Activated CD4-positive, alpha-beta memory T cell treated with anti-CD3 and anti-CD28 coated beads for 36 hours (primary cell): ENCODE data around the gene BICC1. TPM values are rescaled to one million over a fixed set of nuclear protein-coding genes. Genes with fewer than 3 reads are reported as not detected.

Source experiments
- CTCF ChIA-PET: fragments of 350-600 bp; sonication (Branson Sonifier 250); formaldehyde crosslinking; loops from one replicate; lab custom pipeline; 2021; ENCODE audit warnings: antibody characterized with exemption, inconsistent platforms; lab: Charles Lee
- POLR2A ChIA-PET: fragments of 350-600 bp; sonication (Branson Sonifier 250); formaldehyde crosslinking; loops from one replicate; lab custom pipeline; 2021; ENCODE audit warnings: antibody characterized with exemption; lab: Charles Lee
- DNase-seq: peaks from one replicate; pipeline ENCODE4 v3.0.0-alpha.2; 2020
- H3K27ac Mint-ChIP-seq: one replicate; pipeline ENCODE4 v1.8.0; 2021; ENCODE audit warnings: mixed read lengths
- H3K27me3 Mint-ChIP-seq: one replicate; pipeline ENCODE4 v1.8.0; 2021; ENCODE audit warnings: mixed read lengths
- H3K36me3 Mint-ChIP-seq: one replicate; pipeline ENCODE4 v1.8.0; 2021; ENCODE audit warnings: mixed read lengths
- H3K4me1 Mint-ChIP-seq: one replicate; pipeline ENCODE4 v1.8.0; 2021; ENCODE audit warnings: low read depth, mixed read lengths
- H3K4me3 Mint-ChIP-seq: one replicate; pipeline ENCODE4 v1.8.0; 2021; ENCODE audit warnings: mild to moderate bottlenecking, mixed read lengths
- H3K9me3 Mint-ChIP-seq: one replicate; pipeline ENCODE4 v1.8.0; 2021; ENCODE audit warnings: mixed read lengths
- intact Hi-C: fragments of 100-400 bp; cut with micrococcal nuclease; formaldehyde crosslinking; loops from one replicate; pipeline ENCODE4 v1.15.1; 2023
- total RNA-seq, 2 experiments: library from RNA; stranded (reverse); gene quantifications; one replicate each; pipeline ENCODE4 v1.2.3, GENCODE V29; 2021

The BICC1 gene
- total RNA-seq, 2 experiments from 2014 or later: not detected

DNA sequence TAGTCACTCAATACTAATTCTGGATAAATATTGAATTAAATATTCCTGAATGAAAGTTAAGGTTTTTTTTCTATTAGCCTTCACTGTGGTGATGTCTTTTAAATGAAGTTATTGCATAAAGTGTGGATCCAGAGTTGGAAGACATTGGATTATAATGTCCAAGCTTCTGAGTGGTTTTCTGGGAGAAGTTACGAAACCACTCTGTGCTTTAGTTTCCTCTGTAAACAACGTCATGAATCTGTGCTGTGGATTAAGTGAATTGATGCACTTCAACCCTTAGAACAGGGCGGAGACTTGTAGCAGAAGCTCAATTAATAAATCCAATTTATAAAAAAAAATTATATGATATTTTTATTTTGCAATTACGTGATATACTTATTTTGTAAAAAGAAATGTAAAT, 271.7 kb downstream of the BICC1 start:
- H3K4me3 Mint-ChIP-seq: no peak overlapping the region
- no peaks in the 10 kb centered on the region for H3K9me3 Mint-ChIP-seq
- no peak overlapping the region for H3K27ac Mint-ChIP-seq
- CTCF ChIA-PET: no interaction called here
- no peaks in the 10 kb centered on the region for H3K36me3 Mint-ChIP-seq
- no peak for DNase-seq
- intact Hi-C loops: loop anchor here (5.0 to 10.0 kb wide), 2 partner anchors 250 to 1023 kb away; no protein-coding TSS in a partner anchor
- POLR2A ChIA-PET: no interaction called here
- H3K4me1 Mint-ChIP-seq: no peaks in the 10 kb centered on the region
- peaks cover 3% of the 10 kb centered on the region for H3K27me3 Mint-ChIP-seq

DNA sequence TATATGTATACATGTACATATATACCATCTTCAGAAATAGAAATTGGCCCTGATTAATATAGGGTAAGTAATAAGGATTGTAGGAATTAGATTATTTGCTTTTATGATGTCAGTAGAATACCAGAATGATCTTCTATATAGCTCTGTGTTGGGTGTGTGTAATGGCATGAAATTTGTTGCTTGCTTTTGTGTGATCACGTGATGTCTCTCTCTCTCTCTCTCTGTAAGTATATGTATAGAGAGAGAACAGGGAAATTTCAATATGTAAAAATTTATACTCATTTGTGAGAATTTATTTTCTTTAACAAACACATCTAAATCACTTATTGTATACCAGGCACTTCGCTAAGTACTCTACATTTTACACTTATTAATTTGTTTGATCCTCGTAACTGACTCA, 272.7 kb downstream of the BICC1 start:
- Mint-ChIP-seq H3K36me3 (no peaks in the 10 kb centered on the region), H3K4me1 (no peaks in the 10 kb centered on the region), H3K9me3 (no peaks in the 10 kb centered on the region), H3K27me3 (peaks cover 3% of the 10 kb centered on the region), H3K27ac (no peak overlapping the region), H3K4me3 (no peak overlapping the region)
- DNase-seq: no peak
- ChIA-PET CTCF (no interaction called here), POLR2A (no interaction called here)
- intact Hi-C loops: loop anchor here (10.0 kb wide), 1 partner anchor 251 kb away; no protein-coding TSS in a partner anchor

DNA sequence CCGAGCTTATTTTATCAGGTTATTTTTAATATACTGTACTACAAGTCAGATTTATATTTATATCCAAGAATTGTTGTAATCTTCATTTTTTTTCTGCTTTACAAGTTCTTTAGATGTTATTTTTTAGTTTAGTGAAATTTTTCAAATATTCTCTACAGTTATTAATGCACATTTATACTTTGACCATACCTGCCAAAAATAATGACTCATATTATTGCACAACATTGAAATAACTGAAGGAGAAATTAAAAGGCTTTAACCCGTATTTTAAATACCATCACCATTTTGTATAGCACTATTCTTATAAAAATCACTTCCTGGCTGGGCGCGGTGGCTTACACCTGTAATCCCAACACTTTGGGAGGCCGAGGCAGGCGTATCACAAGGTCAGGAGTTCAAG, 278.5 kb downstream of the BICC1 start:
- ChIA-PET CTCF (no interaction called here), POLR2A (no interaction called here)
- intact Hi-C loops: no loop called here

DNA sequence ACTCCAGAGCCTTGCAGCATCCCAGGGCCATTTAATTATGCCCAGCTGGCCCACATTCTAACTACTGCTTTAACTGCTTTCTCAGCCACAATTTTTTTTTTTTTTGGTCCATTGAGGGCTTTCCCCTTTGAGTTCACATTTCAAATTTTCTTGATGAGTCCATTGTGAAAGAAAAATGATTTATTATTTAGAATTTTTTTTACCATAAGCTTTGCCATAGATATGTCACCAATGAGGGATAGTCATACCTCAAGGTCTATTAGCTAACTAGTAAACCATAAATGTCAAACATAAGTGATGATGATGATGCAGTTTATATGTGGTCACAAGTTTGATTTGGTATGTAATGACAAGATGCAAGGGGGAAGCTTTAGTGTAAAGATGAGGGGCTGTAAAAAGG, 282.9 kb downstream of the BICC1 start:
- Mint-ChIP-seq H3K27me3 (no peaks in the 10 kb centered on the region), H3K36me3 (no peaks in the 10 kb centered on the region), H3K27ac (no peak overlapping the region), H3K4me1 (no peaks in the 10 kb centered on the region), H3K9me3 (no peaks in the 10 kb centered on the region), H3K4me3 (no peak overlapping the region)
- ChIA-PET POLR2A (no interaction called here), CTCF (interaction anchor here (0.7 kb wide), 1 partner anchor 156 kb away, joined by 4 read pairs; no protein-coding TSS in a partner anchor)
- intact Hi-C loops: no loop called here
- no peak for DNase-seq

More for the DNA sequence above, 278.5 kb downstream of the BICC1 start:
- H3K27ac Mint-ChIP-seq: no peak overlapping the region
- no peak overlapping the region for H3K4me3 Mint-ChIP-seq
- H3K36me3 Mint-ChIP-seq: no peaks in the 10 kb centered on the region
- no peaks in the 10 kb centered on the region for H3K27me3 Mint-ChIP-seq
- DNase-seq: no peak
- no peaks in the 10 kb centered on the region for H3K9me3 Mint-ChIP-seq
- no peaks in the 10 kb centered on the region for H3K4me1 Mint-ChIP-seq

DNA sequence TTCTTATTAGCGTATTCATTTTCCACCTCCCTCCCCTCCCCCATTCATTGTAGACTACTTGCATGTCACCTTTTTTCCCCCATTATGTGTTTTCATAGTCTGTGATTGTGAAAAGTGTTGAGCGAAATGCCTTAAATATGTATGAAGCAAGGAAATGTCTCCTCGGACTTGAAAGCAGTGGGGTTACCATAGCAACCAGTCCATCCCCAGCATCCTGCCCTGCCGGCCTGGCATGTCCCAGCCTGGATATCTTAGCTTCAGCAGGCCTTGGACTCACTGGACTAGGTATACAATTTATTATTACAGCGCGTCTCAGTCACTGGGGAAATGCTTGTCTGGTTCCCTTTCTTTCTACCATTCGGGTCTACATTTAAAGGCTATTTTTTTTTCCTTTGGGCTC, 283.6 kb downstream of the BICC1 start:
- Mint-ChIP-seq H3K4me3 (no peak overlapping the region), H3K27me3 (no peaks in the 10 kb centered on the region), H3K27ac (no peak overlapping the region), H3K4me1 (no peaks in the 10 kb centered on the region), H3K9me3 (no peaks in the 10 kb centered on the region), H3K36me3 (no peaks in the 10 kb centered on the region)
- ChIA-PET POLR2A (no interaction called here), CTCF (no interaction called here)
- DNase-seq: no peak
- intact Hi-C loops: no loop called here

DNA sequence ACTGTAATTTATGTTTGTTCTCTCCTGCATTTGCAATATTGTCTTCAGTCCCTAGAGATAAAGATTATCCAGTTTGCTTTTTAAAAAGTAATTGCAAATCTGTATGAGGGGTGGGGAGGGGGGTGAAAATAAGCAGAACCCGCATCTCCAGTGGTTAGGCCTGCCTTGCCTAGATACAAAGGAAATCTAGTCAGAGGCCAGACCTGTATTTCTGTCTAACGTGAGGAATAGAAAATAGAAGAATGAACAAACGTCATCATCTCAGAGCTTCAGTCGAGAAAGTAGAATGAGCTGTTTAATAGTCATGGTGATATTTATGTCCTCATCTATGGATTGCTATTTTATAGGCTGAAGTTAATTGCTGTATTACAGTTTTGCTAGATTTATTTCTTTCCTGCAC, 284.2 kb downstream of the BICC1 start:
- no peak overlapping the region for H3K27ac Mint-ChIP-seq
- intact Hi-C loops: no loop called here
- H3K4me3 Mint-ChIP-seq: no peak overlapping the region
- ChIA-PET POLR2A (no interaction called here), CTCF (no interaction called here)
- no peaks in the 10 kb centered on the region for H3K36me3 Mint-ChIP-seq
- no peaks in the 10 kb centered on the region for H3K9me3 Mint-ChIP-seq
- DNase-seq: no peak
- no peaks in the 10 kb centered on the region for H3K27me3 Mint-ChIP-seq
- H3K4me1 Mint-ChIP-seq: no peaks in the 10 kb centered on the region

DNA sequence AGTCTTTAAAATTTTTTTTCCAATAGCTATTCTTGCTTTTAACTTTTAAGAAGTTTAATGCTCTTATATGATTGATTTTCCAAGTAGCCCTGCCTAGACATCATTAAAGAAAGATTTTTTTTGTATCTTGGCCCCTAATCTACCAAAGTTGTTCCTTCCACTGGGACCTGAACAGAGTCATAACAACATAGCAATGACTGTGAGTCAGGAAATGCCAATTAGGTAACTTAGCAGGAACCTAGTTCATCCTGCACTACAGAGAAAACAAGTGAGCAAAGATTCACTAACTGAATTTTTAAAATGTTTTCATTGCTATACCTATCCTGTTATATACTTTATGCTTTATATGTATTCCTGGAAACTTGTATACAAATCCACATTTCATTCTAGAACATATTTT, 284.7 kb downstream of the BICC1 start:
- CTCF ChIA-PET: no interaction called here
- Mint-ChIP-seq H3K4me3 (no peak overlapping the region), H3K4me1 (no peaks in the 10 kb centered on the region), H3K36me3 (no peaks in the 10 kb centered on the region), H3K27ac (no peak overlapping the region), H3K27me3 (no peaks in the 10 kb centered on the region), H3K9me3 (no peaks in the 10 kb centered on the region)
- intact Hi-C loops: no loop called here
- no peak for DNase-seq
- POLR2A ChIA-PET: no interaction called here

DNA sequence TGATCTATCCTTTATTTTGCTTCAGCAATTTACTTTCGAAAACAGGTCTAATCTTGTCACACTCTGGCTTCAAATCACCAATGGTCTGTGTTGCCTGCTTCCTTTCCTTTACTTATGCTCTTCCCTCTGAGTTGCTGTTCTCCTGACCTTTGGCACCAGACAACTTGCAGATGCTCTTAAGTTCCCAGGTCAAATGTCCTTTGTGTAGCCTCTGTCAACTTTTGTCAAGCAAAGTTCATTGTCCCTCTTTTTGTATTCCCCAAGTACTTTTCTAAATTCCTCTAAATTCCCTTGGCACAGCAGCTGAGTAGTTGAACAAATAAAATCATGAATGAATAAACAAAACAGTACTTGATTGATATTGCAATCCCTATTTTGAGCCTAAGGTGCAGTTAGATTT, 289.4 kb downstream of the BICC1 start:
- no peaks in the 10 kb centered on the region for H3K27me3 Mint-ChIP-seq
- CTCF ChIA-PET: no interaction called here
- intact Hi-C loops: no loop called here
- POLR2A ChIA-PET: no interaction called here
- no peaks in the 10 kb centered on the region for H3K36me3 Mint-ChIP-seq
- H3K27ac Mint-ChIP-seq: no peak overlapping the region
- H3K4me1 Mint-ChIP-seq: no peaks in the 10 kb centered on the region
- H3K4me3 Mint-ChIP-seq: no peak overlapping the region
- no peak for DNase-seq
- H3K9me3 Mint-ChIP-seq: no peaks in the 10 kb centered on the region

DNA sequence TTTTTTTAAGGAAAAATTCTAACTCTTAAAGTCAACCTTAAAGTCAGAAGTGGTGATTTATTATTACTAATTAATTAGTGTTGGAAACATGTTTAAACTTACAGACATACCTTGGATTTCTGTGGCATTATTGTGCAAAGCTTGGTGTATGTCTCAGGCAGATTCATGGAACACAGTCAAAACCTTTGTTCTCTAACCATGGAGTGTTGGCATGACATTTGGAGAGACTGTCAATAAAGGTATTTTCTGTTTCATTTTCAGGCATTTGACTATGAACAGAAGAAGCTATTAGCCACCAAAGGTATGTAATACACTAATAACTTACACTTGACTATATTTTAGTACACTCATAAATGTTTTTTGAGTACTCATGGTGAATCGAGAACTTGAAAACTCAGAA, 293.7 kb downstream of the BICC1 start:
- intact Hi-C loops: no loop called here

DNA sequence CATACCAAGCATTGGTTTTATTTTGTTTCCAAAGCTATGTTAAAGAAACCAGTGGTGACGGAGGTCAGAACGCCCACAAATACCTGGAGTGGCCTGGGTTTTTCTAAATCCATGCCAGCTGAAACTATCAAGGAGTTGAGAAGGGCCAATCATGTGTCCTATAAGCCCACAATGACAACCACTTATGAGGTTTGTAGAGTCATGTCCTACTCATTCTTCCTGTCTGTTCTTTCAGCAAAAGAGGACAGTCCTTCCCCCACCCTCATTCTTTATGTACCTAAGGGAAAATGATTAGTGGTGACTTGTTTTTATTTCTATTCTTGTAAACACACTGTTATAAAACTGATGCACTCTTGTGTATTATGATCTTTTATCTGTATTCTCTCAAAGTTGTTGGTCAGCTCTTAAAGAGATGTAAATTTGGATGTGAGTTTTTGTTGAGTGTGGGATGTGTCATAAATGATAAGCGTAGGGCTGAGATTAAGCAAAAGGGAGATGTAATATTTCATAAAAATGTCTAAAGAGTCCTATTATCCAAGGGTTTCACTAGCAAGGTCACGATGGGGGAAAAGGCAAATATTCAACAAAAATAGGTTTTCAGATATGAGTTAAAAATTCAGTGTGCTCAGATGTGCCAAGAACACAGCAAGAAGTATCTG, 294.4 kb downstream of the BICC1 start:
- Mint-ChIP-seq H3K36me3 (no peaks in the 10 kb centered on the region), H3K4me3 (no peak overlapping the region), H3K4me1 (no peaks in the 10 kb centered on the region), H3K27ac (no peak overlapping the region), H3K27me3 (peaks cover 3% of the 10 kb centered on the region), H3K9me3 (no peaks in the 10 kb centered on the region)
- ChIA-PET POLR2A (no interaction called here), CTCF (no interaction called here)
- intact Hi-C loops: no loop called here
- no peak for DNase-seq

More for the DNA sequence above, 293.7 kb downstream of the BICC1 start:
- Mint-ChIP-seq H3K4me1 (no peaks in the 10 kb centered on the region), H3K27ac (no peak overlapping the region), H3K9me3 (no peaks in the 10 kb centered on the region), H3K36me3 (no peaks in the 10 kb centered on the region), H3K27me3 (no peaks in the 10 kb centered on the region), H3K4me3 (no peak overlapping the region)
- ChIA-PET CTCF (no interaction called here), POLR2A (no interaction called here)
- DNase-seq: no peak

DNA sequence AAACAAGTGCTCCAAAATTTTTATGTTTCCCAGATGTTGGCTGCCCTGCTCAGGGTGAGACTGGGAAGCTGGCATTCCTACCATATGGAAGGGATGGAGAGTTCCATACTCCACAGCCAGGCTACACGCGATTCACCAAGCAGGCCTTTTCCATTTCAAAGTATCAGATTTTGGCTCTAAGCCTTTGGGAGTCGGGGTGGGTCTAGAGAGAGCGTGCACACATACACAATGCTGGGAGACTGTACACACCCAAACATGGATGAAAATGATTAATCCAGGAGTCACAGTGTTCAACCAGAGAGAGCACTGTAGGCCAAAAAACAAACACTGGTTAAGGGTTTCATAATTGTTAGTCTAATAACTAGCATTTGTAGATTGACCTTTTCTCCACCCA, 295.0 kb downstream of the BICC1 start:
- intact Hi-C loops: no loop called here
- Mint-ChIP-seq H3K27ac (no peak overlapping the region), H3K36me3 (no peaks in the 10 kb centered on the region), H3K4me3 (no peak overlapping the region), H3K4me1 (no peaks in the 10 kb centered on the region), H3K27me3 (peaks cover 4% of the 10 kb centered on the region), H3K9me3 (no peaks in the 10 kb centered on the region)
- ChIA-PET POLR2A (no interaction called here), CTCF (no interaction called here)
- no peak for DNase-seq

DNA sequence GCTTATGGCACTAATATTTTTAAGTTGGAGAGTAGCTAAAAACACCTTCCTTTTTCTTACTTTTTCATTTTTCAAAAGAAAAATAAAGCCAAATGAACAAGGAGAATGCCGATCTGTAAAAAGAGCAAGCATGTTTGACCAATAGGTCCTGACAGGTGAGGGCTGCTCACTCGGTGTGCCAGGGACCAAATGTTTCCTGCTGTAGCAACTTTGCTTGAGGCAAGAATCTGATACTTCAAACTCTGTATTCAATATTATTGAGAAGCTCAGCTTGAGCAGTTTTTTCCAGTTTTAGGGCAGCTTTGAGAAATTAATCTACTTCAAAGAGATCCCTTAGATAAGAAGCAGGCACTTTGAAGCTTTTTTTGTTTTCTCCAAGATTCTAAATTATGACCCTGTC, 298.1 kb downstream of the BICC1 start:
- no peak overlapping the region for H3K4me3 Mint-ChIP-seq
- intact Hi-C loops: no loop called here
- no peaks in the 10 kb centered on the region for H3K9me3 Mint-ChIP-seq
- peaks cover 4% of the 10 kb centered on the region for H3K27me3 Mint-ChIP-seq
- no peaks in the 10 kb centered on the region for H3K4me1 Mint-ChIP-seq
- CTCF ChIA-PET: no interaction called here
- H3K36me3 Mint-ChIP-seq: no peaks in the 10 kb centered on the region
- POLR2A ChIA-PET: no interaction called here
- no peak overlapping the region for H3K27ac Mint-ChIP-seq
- no peak for DNase-seq

DNA sequence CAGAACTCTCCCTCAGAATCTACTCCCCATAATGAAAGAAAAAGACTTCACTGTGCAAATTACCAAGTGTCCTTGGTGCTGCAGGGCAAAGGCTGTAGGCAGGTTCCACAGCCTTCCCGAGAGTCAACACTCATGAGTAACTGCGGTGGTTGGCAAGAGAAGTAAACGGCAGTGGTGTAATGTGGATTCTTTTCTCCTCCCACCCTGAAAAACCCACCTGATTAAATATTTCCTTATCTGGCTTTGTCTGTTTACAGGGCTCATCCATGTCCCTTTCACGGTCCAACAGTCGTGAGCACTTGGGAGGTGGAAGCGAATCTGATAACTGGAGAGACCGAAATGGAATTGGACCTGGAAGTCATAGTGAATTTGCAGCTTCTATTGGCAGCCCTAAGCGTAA, 300.9 kb downstream of the BICC1 start:
- Mint-ChIP-seq H3K27ac (no peak overlapping the region), H3K9me3 (no peaks in the 10 kb centered on the region), H3K36me3 (no peaks in the 10 kb centered on the region), H3K4me1 (no peaks in the 10 kb centered on the region), H3K4me3 (no peak overlapping the region), H3K27me3 (peaks cover 6% of the 10 kb centered on the region)
- intact Hi-C loops: no loop called here
- no peak for DNase-seq
- POLR2A ChIA-PET: no interaction called here
- CTCF ChIA-PET: no interaction called here
